ENCODE data around the gene DOCK1. TPM values are rescaled to one million over a fixed set of nuclear protein-coding genes. Genes with fewer than 3 reads are reported as not detected.
A peak's percentile ranks its signal among the peaks of the same experiment; 100 is the strongest.
"Not testable (repeated sequence)": the region's sequence is repeated elsewhere in the genome, so short reads cannot be mapped to it uniquely, and the experiment has no call there.

The DOCK1 gene
- total RNA-seq, 6 experiments from 2014 or later: 50.6 to 59.9 (median 54.7) TPM

- Mint-ChIP-seq H3K4me3 (no peak overlapping the region), H3K9me3 (no peaks in the 10 kb centered on the region), H3K27me3 (ENCODE audit: insufficient read depth) (no peaks in the 10 kb centered on the region; the same call in 1 of the 2 replicates), H3K27ac (no peak overlapping the region; the same call in 1 of the 2 replicates), H3K4me1 (ENCODE audit: low read depth) (peaks cover 54% of the 10 kb centered on the region), H3K36me3 (ENCODE audit: low read depth) (peaks cover 30% of the 10 kb centered on the region)
- no peak for DNase-seq
- TF ChIP-seq CTCF (IDR thresholded peaks at IDR 0.05): no peak
Observed at GRCh38 chr10:126909147-126909546, 3.9 kb downstream of the DOCK1 start.

DNA sequence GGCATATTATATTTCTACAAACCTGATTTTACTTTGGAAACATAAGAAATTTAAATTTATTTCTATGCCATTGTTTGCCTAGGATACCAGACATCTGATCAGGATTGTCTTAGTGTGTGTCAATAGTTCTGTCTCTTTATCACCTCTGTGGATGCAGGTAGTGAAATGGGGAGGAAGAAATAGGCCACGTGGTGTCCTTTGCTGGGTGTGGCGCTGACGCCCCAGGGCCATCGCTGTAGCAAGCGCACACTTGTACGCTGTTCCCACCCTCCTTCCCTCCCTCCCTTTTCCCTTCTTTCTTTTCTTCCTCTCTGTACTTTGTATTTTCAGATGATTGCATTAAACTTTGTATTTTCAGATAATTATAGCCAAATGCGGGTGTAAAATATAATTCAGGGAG, 5.0 kb downstream of the DOCK1 start:
- H3K9me3 Mint-ChIP-seq: no peaks in the 10 kb centered on the region
- H3K4me3 Mint-ChIP-seq: no peak overlapping the region
- no peaks in the 10 kb centered on the region; the same call in 1 of the 2 replicates for H3K27me3 Mint-ChIP-seq (ENCODE audit: insufficient read depth)
- H3K4me1 Mint-ChIP-seq (ENCODE audit: low read depth): peaks cover 47% of the 10 kb centered on the region
- H3K36me3 Mint-ChIP-seq (ENCODE audit: low read depth): peaks cover 27% of the 10 kb centered on the region
- DNase-seq: no peak
- TF ChIP-seq CTCF (IDR thresholded peaks at IDR 0.05): no peak
- no peak overlapping the region for H3K27ac Mint-ChIP-seq

DNA sequence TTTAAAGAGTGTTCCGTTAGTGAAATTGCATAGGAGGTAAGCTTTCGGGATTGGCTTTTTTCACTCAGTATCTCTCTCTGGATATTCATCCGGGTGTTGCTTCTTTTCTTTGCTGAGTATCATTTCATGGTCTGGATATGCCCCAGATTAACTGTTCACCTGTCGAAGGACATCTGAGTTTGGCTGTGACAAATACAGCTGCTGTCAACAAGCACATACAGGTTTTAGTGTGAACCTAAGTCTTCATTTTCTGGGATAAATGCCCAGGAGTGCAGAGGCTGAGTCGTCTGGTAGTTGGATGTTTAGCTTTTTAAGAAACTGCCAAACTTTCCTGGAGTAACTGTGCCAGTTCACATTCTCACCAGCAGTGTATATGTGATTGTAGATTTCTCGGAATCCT, 5.6 kb downstream of the DOCK1 start:
- no peaks in the 10 kb centered on the region; the same call in 1 of the 2 replicates for H3K27me3 Mint-ChIP-seq (ENCODE audit: insufficient read depth)

GRCh38 chr10:126911301-126911700, 6.1 kb downstream of the DOCK1 start:
- H3K27me3 Mint-ChIP-seq (ENCODE audit: insufficient read depth): no peaks in the 10 kb centered on the region; the same call in 1 of the 2 replicates
- peaks cover 46% of the 10 kb centered on the region for H3K4me1 Mint-ChIP-seq (ENCODE audit: low read depth)
- peaks cover 34% of the 10 kb centered on the region for H3K36me3 Mint-ChIP-seq (ENCODE audit: low read depth)
- no peak overlapping the region for H3K27ac Mint-ChIP-seq
- H3K4me3 Mint-ChIP-seq: no peak overlapping the region
- no peak for TF ChIP-seq CTCF (IDR thresholded peaks at IDR 0.05)
- DNase-seq: no peak
- H3K9me3 Mint-ChIP-seq: no peaks in the 10 kb centered on the region

More for the DNA sequence above, 5.6 kb downstream of the DOCK1 start:
- no peak for TF ChIP-seq CTCF (IDR thresholded peaks at IDR 0.05)
- Mint-ChIP-seq H3K36me3 (ENCODE audit: low read depth) (peaks cover 31% of the 10 kb centered on the region), H3K4me3 (no peak overlapping the region), H3K27ac (no peak overlapping the region), H3K9me3 (no peaks in the 10 kb centered on the region), H3K4me1 (ENCODE audit: low read depth) (peaks cover 47% of the 10 kb centered on the region)
- DNase-seq: no peak

DNA sequence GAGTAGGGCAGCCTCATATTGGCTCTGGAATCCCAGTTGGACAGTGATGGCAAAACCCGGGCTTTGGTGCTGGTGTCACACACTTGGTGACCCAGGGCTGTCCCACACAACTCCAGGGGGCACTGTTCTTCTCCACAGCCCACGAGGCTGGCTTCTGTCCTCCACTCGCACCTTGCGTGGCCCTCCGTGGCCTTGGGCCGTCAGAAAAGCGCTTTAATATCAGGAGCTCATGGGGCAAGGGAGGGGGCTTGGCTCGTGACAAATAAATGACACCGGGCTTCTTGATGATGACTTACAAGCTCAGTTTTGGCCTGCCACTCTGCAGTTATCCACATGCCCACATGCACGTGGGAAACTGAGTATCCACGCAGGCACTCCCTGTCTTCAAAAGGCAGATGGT, 8.1 kb downstream of the DOCK1 start:
- H3K27ac Mint-ChIP-seq: no peak overlapping the region
- TF ChIP-seq CTCF (IDR thresholded peaks at IDR 0.05): peak; percentile 24; the same call in 1 of the 2 replicates
- H3K4me3 Mint-ChIP-seq: no peak overlapping the region
- H3K4me1 Mint-ChIP-seq (ENCODE audit: low read depth): peaks cover 28% of the 10 kb centered on the region
- DNase-seq: no peak
- H3K36me3 Mint-ChIP-seq (ENCODE audit: low read depth): peaks cover 28% of the 10 kb centered on the region
- no peaks in the 10 kb centered on the region; the same call in 1 of the 2 replicates for H3K27me3 Mint-ChIP-seq (ENCODE audit: insufficient read depth)
- no peaks in the 10 kb centered on the region for H3K9me3 Mint-ChIP-seq

DNA sequence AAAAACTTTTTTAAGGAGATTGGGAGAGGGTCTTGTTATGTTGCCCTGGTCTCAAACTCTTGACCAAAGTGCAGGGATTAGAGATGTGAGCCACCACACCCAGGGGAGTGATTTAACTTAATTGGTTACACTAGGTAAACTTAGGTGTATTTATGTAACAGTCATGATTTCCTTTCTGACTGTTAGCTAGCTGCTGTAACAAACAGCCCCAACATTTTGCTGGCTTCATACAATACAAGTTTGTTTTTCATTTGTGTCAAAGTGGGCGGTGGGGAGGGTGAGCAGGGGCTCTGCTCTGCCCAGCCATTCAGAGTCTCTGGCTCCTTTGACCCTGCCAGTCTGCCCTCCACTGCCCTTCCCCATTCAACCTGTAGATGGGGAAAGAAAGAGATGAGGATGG, 9.3 kb downstream of the DOCK1 start:
- Mint-ChIP-seq H3K36me3 (ENCODE audit: low read depth) (peaks cover 33% of the 10 kb centered on the region), H3K9me3 (no peaks in the 10 kb centered on the region), H3K4me3 (no peak overlapping the region), H3K27ac (no peak overlapping the region), H3K4me1 (ENCODE audit: low read depth) (peaks cover 18% of the 10 kb centered on the region), H3K27me3 (ENCODE audit: insufficient read depth) (no peaks in the 10 kb centered on the region; the same call in 1 of the 2 replicates)
- no peak for DNase-seq
- no peak for TF ChIP-seq CTCF (IDR thresholded peaks at IDR 0.05)

GRCh38 chr10:126916952-126917351, 11.7 kb downstream of the DOCK1 start:
- H3K4me3 Mint-ChIP-seq; H3K27me3 Mint-ChIP-seq (ENCODE audit: insufficient read depth); DNase-seq; H3K9me3 Mint-ChIP-seq; H3K27ac Mint-ChIP-seq; H3K4me1 Mint-ChIP-seq (ENCODE audit: low read depth): not testable (repeated sequence)
- H3K36me3 Mint-ChIP-seq (ENCODE audit: low read depth): peaks cover 22% of the 10 kb centered on the region

All from HFFc6 (cell line).